ENCODE measurements around the gene CAVIN2.

Gene CAVIN2, protein sequence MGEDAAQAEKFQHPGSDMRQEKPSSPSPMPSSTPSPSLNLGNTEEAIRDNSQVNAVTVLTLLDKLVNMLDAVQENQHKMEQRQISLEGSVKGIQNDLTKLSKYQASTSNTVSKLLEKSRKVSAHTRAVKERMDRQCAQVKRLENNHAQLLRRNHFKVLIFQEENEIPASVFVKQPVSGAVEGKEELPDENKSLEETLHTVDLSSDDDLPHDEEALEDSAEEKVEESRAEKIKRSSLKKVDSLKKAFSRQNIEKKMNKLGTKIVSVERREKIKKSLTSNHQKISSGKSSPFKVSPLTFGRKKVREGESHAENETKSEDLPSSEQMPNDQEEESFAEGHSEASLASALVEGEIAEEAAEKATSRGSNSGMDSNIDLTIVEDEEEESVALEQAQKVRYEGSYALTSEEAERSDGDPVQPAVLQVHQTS

DNA sequence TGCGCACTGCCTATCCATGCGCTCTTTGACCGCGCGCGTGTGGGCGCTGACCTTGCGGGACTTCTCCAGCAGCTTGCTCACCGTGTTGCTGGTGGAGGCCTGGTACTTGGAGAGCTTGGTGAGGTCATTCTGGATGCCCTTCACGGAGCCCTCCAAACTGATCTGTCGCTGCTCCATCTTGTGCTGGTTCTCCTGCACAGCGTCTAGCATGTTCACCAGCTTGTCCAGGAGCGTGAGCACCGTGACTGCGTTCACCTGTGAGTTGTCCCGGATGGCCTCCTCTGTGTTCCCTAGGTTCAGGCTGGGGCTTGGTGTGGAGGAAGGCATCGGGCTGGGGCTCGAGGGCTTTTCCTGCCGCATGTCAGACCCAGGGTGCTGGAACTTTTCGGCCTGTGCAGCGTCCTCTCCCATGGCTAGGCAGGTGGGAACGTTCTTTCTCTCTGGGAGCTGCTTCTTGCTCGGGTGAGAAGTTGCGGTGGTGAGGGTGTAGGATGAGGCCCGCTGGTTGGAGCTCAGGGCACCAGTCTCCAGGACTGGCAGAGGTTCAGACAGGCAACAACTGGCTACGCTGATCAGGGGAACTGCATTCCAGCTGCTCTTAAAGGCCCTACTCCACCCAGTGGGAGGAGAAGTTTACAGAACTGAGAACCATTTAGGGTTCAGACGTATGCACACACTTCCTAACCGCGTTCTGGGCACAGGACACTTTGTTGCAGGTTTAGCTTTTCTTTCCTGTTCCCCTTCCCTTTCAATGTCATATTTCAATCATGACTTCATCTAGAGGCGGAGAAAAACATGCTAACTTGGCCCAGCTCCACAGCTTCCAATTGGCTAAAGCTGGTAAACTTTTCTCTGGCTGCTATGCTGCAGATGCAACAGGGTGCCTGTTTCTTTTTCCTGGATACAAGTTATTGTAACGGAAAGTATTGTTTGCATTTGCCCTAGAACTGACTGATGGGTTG lies at the start of gene CAVIN2:
Gene CAVIN2, minus strand, starts transcription at position 574 of the 962 bp plus-strand sequence. Its CDS starts 163 bp downstream, at position 411.
- TF ChIP-seq, protein P1, sequence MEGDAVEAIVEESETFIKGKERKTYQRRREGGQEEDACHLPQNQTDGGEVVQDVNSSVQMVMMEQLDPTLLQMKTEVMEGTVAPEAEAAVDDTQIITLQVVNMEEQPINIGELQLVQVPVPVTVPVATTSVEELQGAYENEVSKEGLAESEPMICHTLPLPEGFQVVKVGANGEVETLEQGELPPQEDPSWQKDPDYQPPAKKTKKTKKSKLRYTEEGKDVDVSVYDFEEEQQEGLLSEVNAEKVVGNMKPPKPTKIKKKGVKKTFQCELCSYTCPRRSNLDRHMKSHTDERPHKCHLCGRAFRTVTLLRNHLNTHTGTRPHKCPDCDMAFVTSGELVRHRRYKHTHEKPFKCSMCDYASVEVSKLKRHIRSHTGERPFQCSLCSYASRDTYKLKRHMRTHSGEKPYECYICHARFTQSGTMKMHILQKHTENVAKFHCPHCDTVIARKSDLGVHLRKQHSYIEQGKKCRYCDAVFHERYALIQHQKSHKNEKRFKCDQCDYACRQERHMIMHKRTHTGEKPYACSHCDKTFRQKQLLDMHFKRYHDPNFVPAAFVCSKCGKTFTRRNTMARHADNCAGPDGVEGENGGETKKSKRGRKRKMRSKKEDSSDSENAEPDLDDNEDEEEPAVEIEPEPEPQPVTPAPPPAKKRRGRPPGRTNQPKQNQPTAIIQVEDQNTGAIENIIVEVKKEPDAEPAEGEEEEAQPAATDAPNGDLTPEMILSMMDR (IDR thresholded peaks at IDR 0.05; ENCODE audit: control insufficient read depth, insufficient read depth, low read depth, low read length, missing control alignments), result no peak
- no peak for DNase-seq (ENCODE audit: low read depth)
- peak within 1 kb of the TSS; percentile 8; the same call in 1 of the 2 replicates for H3K4me3 ChIP-seq (ENCODE audit: control insufficient read depth, low read depth, low read length)

DNA sequence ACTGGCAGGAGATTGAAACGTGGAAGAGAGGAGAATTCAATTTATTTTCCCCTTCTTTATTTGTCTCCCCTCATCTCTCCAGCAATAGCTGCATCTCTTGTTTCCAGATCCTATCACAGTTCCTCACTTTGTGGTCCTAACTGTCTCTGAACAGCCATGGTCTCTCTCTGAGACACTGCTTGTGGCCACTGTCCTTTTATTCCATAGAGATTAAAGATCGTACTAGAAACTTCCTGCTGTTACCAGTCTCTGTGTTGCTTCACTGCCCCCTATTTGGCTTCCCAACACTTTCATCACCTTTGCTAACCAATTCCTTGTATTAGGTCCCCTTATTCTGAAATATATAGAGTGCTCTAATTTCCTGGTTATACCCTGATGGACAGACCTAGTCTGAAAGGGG lies 48.9 kb upstream of the CAVIN2 start:
- no peak for DNase-seq (ENCODE audit: low read depth)

DNA sequence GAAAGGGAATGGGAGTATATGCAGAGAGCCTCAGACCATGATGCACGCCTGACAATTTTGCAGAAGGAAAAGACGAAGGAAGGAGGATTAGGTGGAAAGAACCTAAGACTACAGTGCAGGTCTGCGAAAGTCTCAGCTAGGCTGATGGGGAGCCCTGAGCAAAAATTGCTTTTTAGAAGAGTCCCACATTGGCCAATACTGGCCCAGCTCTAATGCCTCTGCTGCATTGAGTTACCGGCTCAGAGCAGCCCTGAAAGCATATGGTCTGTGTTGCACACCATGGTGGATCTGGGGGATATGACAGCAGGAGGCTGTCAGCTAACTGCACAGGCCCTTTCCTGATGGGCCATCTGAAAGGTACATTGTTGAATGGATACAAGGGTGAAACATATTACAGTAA lies 48.3 kb upstream of the CAVIN2 start:
- TF ChIP-seq, protein P1 (IDR thresholded peaks at IDR 0.05; ENCODE audit: control insufficient read depth, insufficient read depth, low read depth, low read length, missing control alignments), result no peak
- no peak for DNase-seq (ENCODE audit: low read depth)
- no peak overlapping the region for H3K4me3 ChIP-seq (ENCODE audit: control insufficient read depth, low read depth, low read length)

More for the DNA sequence above, 48.9 kb upstream of the CAVIN2 start:
- TF ChIP-seq, protein P1 (IDR thresholded peaks at IDR 0.05; ENCODE audit: control insufficient read depth, insufficient read depth, low read depth, low read length, missing control alignments), result no peak
- H3K4me3 ChIP-seq (ENCODE audit: control insufficient read depth, low read depth, low read length), result no peak overlapping the region

DNA sequence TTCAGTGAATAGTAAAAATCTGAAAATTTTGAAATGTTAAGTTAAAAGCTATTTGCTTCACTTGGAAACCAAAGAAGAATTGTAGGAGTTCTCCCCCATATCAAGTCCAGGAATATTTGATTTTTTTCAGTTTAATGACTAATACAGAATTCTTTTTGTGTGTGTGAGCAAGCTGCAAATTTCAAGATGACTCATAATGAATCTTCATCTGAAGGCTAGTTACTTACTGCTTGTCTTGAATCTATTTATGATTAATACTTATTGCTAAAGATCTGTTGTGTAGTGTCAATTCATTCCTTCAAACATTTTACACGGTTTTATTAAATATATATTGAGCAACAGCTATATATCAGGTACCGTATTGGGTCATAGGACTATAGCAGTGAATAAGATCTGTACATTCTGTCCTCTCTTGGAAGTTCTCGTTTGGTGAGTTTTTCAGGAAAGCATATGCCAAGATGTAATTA lies 47.8 kb upstream of the CAVIN2 start:
- H3K4me3 ChIP-seq (ENCODE audit: control insufficient read depth, low read depth, low read length), result no peak overlapping the region
- TF ChIP-seq, protein P1 (IDR thresholded peaks at IDR 0.05; ENCODE audit: control insufficient read depth, insufficient read depth, low read depth, low read length, missing control alignments), result no peak
- DNase-seq (ENCODE audit: low read depth), result peak; percentile 67

DNA sequence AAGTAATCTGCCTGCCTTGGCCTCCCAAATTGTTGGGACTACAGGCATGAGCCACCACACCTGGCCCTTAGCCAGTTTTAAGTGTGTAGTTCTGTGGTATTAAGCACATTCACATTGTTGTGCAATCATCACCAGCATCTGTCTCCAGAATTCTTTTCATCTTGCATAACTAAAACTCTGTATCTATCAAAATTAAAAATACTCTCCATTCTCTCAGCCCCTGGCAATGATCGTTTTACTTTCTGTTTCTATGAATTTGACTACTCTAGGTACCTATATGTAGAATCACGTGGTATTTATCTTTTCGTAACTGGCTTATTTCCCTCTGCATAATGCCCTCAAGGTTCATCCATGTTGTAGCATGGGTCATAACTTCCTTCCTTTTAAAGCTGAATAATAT lies 45.5 kb upstream of the CAVIN2 start:
- TF ChIP-seq, protein P1 (IDR thresholded peaks at IDR 0.05; ENCODE audit: control insufficient read depth, insufficient read depth, low read depth, low read length, missing control alignments), result no peak
- no peak overlapping the region for H3K4me3 ChIP-seq (ENCODE audit: control insufficient read depth, low read depth, low read length)
- DNase-seq (ENCODE audit: low read depth), result peak; percentile 81

DNA sequence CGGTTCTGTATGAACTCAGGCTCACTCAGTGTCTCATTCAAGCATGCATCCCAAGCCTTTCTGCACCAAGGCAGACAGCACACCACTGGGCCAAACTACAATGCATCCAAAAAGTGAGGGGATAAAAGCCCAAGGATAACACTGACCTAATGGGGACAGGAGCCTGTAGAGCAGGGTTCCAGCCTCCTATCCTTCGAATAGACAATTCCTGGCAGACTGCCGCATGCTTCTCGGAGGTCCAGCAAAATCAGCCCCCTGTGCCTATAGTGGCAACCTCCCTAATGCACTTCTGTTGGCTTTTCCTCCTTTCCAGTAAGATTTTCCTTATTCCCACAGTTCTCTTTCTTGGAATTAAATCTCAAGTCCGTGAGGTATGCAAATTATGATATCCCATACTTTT lies 44.8 kb upstream of the CAVIN2 start:
- TF ChIP-seq, protein P1 (IDR thresholded peaks at IDR 0.05; ENCODE audit: control insufficient read depth, insufficient read depth, low read depth, low read length, missing control alignments), result no peak
- no peak overlapping the region for H3K4me3 ChIP-seq (ENCODE audit: control insufficient read depth, low read depth, low read length)
- DNase-seq (ENCODE audit: low read depth), result no peak
